ENCODE results near the gene TFIP11.

DNA sequence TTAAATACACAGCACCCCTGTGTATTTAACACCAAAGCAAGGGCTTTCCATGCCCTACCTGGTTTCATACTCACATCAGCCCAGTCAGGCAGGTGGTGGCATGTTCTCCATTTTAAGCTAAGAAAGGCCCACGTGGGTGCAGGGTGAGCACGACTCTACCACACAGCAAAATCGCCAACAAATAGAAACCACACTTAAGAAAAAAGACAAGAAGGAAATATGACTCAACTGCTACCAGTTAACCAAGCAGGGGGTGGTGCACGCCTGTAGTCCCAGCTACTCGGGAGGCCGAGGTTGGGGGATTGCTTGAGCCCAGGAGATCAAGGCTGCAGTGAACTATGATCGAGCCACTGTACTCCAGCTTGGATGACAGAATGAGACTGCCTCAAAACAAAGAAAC is 35.2 kb upstream of the TFIP11 start:
- TF ChIP-seq POLR2AphosphoS5 (IDR thresholded peaks at IDR 0.05) (no peak), POLR2A (IDR thresholded peaks at IDR 0.05) (no peak)
